ENCODE measurements around the gene CD40. TPM values are rescaled to one million over a fixed set of nuclear protein-coding genes. Genes with fewer than 3 reads are reported as not detected.

CD40 gene
- total and polyA plus RNA-seq, 2 of the 8 experiments (the other 6 are each of a cell fraction or from before 2014, with no cell fraction given), result 14.5 to 18.8 TPM

- Histone ChIP-seq H3K79me2 (ENCODE audit: control insufficient read depth in 1 of 2, insufficient read depth in 2 of 2, low read length in 2 of 2) (no peaks in the 10 kb centered on the region), H3K4me1 (replicated peaks in 1 of 4; ENCODE audit: control insufficient read depth in 3 of 4, insufficient read depth in 4 of 4, low read length in 3 of 4) (no peaks in the 10 kb centered on the region; a peak in 1 of 7 replicates), H3K18ac (ENCODE audit: extremely low read depth, low read length) (no peak overlapping the region), H3K9ac (replicated peaks in 1 of 4; ENCODE audit: extremely low read depth in 1 of 4, low read depth in 3 of 4, low read length in 3 of 4) (no peak overlapping the region), H4K20me1 (replicated peaks in 1 of 2; ENCODE audit: control insufficient read depth in 1 of 2, insufficient read depth in 2 of 2, low read length in 2 of 2) (no peaks in the 10 kb centered on the region), H3K14ac (ENCODE audit: insufficient read length) (no peak overlapping the region), H3K23me2 (ENCODE audit: low read depth, low read length) (peaks cover 2% of the 10 kb centered on the region; the same call in 1 of the 2 replicates), H3K79me1 (ENCODE audit: low read depth, low read length) (no peaks in the 10 kb centered on the region), H3K4me2 (ENCODE audit: insufficient read depth in 1 of 2, low read depth in 2 of 2, low read length in 2 of 2) (peak overlapping the region; percentile 2 to 80), H3K9me3 (ENCODE audit: insufficient read depth in 2 of 2, low read depth in 1 of 2, low read length in 1 of 2) (no peaks in the 10 kb centered on the region), H2AFZ (ENCODE audit: low read length) (no peak overlapping the region; the same call in 1 of the 2 replicates), H3K27me3 (replicated peaks in 1 of 4; ENCODE audit: control insufficient read depth in 3 of 4, extremely low read depth in 1 of 4, insufficient read depth in 3 of 4, low read length in 3 of 4) (peaks cover 8 to 33% (median 32%) of the 10 kb centered on the region in 4 experiments), H2BK12ac (ENCODE audit: low read depth, low read length) (no peak overlapping the region), H2BK15ac (ENCODE audit: low read length) (no peak overlapping the region), H2BK5ac (ENCODE audit: low read depth, low read length) (no peak overlapping the region), H4K8ac (ENCODE audit: extremely low read depth, insufficient read depth, low read length) (peak overlapping the region; percentile 81), H3K4me3 (ENCODE audit: extremely low read depth in 1 of 4, insufficient read depth in 2 of 4, low read depth in 3 of 4, low read length in 4 of 4) (peak overlapping the region in 3 of 4 experiments; percentile 17 to 50 (median 22); a peak in 2 of 8 replicates), H2BK20ac (ENCODE audit: low read length) (no peak overlapping the region), H2AK5ac (ENCODE audit: low read depth, low read length) (no peak overlapping the region), H2BK120ac (replicated peaks; ENCODE audit: low read depth, low read length) (no peak overlapping the region), H3K23ac (ENCODE audit: insufficient read length) (no peak overlapping the region), H3K27ac (ENCODE audit: low read depth, low read length) (no peak overlapping the region), H3K56ac (replicated peaks; ENCODE audit: insufficient read length, low read depth, low read length) (no peak overlapping the region), H3K36me3 (ENCODE audit: control insufficient read depth in 2 of 4, insufficient read depth in 4 of 4, low read length in 3 of 4) (no peaks in the 10 kb centered on the region), H4K5ac (ENCODE audit: insufficient read length, low read depth, low read length) (no peak overlapping the region), H3K4ac (replicated peaks; ENCODE audit: insufficient read length, low read depth, low read length) (no peak overlapping the region), H4K91ac (replicated peaks; ENCODE audit: insufficient read length, low read length) (no peak overlapping the region)
- TF ChIP-seq CTBP2 (IDR thresholded peaks at IDR 0.05; ENCODE audit: borderline replicate concordance, insufficient read depth, insufficient read length, low read length) (no peak), BRCA1 (IDR thresholded peaks at IDR 0.05; ENCODE audit: low read depth, low read length) (no peak), HDAC6 (IDR thresholded peaks at IDR 0.05; ENCODE audit: low read depth, low read length) (no peak), RBBP5 (IDR thresholded peaks at IDR 0.05; ENCODE audit: borderline replicate concordance, low read depth, low read length) (no peak), POLR2AphosphoS5 (IDR thresholded peaks at IDR 0.05; ENCODE audit: low read depth, low read length) (no peak), SAP30 (IDR thresholded peaks at IDR 0.05; ENCODE audit: insufficient read depth, insufficient replicate concordance, low read length) (no peak), HDAC2 (IDR thresholded peaks at IDR 0.05; ENCODE audit: borderline replicate concordance in 1 of 2, low read depth in 2 of 2, low read length in 2 of 2) (peak in 1 of 2 experiments; percentile 87; a peak in 1 of 4 replicates), CBX5 (IDR thresholded peaks at IDR 0.05; ENCODE audit: low read depth, low read length) (no peak), KDM1A (IDR thresholded peaks at IDR 0.05; ENCODE audit: borderline replicate concordance, low read length) (peak; percentile 97)
- ChIA-PET CTCF (ENCODE audit: partially characterized antibody) (interaction anchor here (0.5 to 18.5 kb wide), 31 partner anchors 8 to 717 kb away, joined by 3 to 233 read pairs (median 4); no protein-coding TSS in a partner anchor), POLR2A (ENCODE audit: partially characterized antibody) (interaction anchor here (0.6 to 0.9 kb wide), 3 partner anchors 17 to 188 kb away, joined by 3 read pairs; no protein-coding TSS in a partner anchor)
- no peak for DNase-seq (ENCODE audit: low read depth in 1 of 2, low spot score in 2 of 2)
- 81% methylated on average over 4 of the region's 4 CpGs; no CpG with 5 or more reads in 1 of the 2 experiments for WGBS, 2 experiments (ENCODE audit: extremely low coverage in 1 of 2, insufficient coverage in 1 of 2, insufficient read length in 1 of 2, insufficient replicate concordance in 2 of 2, low coverage in 1 of 2, low lambda C conversion rate in 2 of 2, missing lambda C conversion rate in 1 of 2)
- FAIRE-seq, result no peak
Observed at GRCh38 chr20:46175127-46175494, 57.0 kb downstream of the CD40 start.

All from H1 (cell line).